IMR-90 (cell line): ENCODE measurements around the gene MROH2A. TPM values are rescaled to one million over a fixed set of nuclear protein-coding genes. Genes with fewer than 3 reads are reported as not detected.

Source experiments
- ATAC-seq: fragments of 200-7000 bp; cut with Tn5 transposase; 2 replicates; pipeline ENCODE4 v1.9.1; 2020; ENCODE audit warnings: low read depth, mild to moderate bottlenecking, moderate library complexity
- BruUV-seq: library from RNA; stranded (reverse); fragments of 400-500 nt; replicated peaks from 2 replicates; lab custom pipeline; 2021; lab: Mats Ljungman, UMichigan
- CTCF ChIA-PET: fragments of 300-600 bp; formaldehyde crosslinking; extraction: SDS; loops from one replicate; lab custom pipeline; 2021; ENCODE audit warnings: antibody characterized with exemption; lab: Yijun Ruan, JAX
- POLR2A ChIA-PET: fragments of 300-600 bp; sonication (Branson Sonifier 250); formaldehyde crosslinking; loops from one replicate; lab custom pipeline; 2022; ENCODE audit warnings: antibody characterized with exemption; ENCODE audit not compliant: unreplicated experiment; lab: Charles Lee
- DNase-seq: peaks from one replicate; pipeline ENCODE4 v3.0.0; 2013
- H2AFZ ChIP-seq: replicated peaks from 2 replicates; pipeline ENCODE3; 2013; ENCODE audit warnings: low read length, mild to moderate bottlenecking; ENCODE audit not compliant: poor library complexity
- H2AK5ac ChIP-seq: 2 replicates; pipeline ENCODE4 v1.6.1; 2013; ENCODE audit warnings: low read depth, low read length, inconsistent platforms
- H2AK9ac ChIP-seq: replicated peaks from 2 replicates; pipeline ENCODE3; 2013; ENCODE audit warnings: mild to moderate bottlenecking, low read depth, low read length, moderate library complexity; ENCODE audit not compliant: poor library complexity
- H2BK120ac ChIP-seq: 2 replicates; pipeline ENCODE4 v1.6.1; 2013; ENCODE audit warnings: low read depth, low read length, inconsistent platforms
- H2BK15ac ChIP-seq: 3 replicates; pipeline ENCODE4 v1.6.1; 2013; ENCODE audit warnings: low read depth, low read length, inconsistent platforms
- H2BK20ac ChIP-seq: 2 replicates; pipeline ENCODE4 v1.6.1; 2013; ENCODE audit warnings: low read depth, mild to moderate bottlenecking, inconsistent platforms, low read length, moderate library complexity
- H2BK5ac ChIP-seq: 2 replicates; pipeline ENCODE4 v1.6.1; 2013; ENCODE audit warnings: mild to moderate bottlenecking, low read depth, low read length, inconsistent platforms; ENCODE audit not compliant: poor library complexity, severe bottlenecking
- H3K14ac ChIP-seq: replicated peaks from 2 replicates; pipeline ENCODE4 v1.6.1; 2013; ENCODE audit warnings: low read depth, low read length, inconsistent platforms
- H3K18ac ChIP-seq: 2 replicates; pipeline ENCODE4 v1.6.1; 2013; ENCODE audit warnings: low read depth, low read length, control low read depth
- H3K23ac ChIP-seq: 2 replicates; pipeline ENCODE4 v1.6.1; 2013; ENCODE audit warnings: low read depth, low read length, inconsistent platforms
- H3K27ac ChIP-seq: 2 replicates; pipeline ENCODE4 v1.5.1; 2013; ENCODE audit warnings: mild to moderate bottlenecking, control low read depth, low read length; ENCODE audit not compliant: insufficient read depth
- H3K27me3 ChIP-seq: 2 replicates; pipeline ENCODE4 v1.6.1; 2013; ENCODE audit warnings: low read length; ENCODE audit not compliant: control insufficient read depth, insufficient read depth
- H3K36me3 ChIP-seq: 2 replicates; pipeline ENCODE4 v1.6.1; 2013; ENCODE audit warnings: low read length, mixed read lengths; ENCODE audit not compliant: control insufficient read depth, insufficient read depth
- H3K4ac ChIP-seq: 2 replicates; pipeline ENCODE4 v1.6.1; 2013; ENCODE audit warnings: low read depth, low read length, inconsistent platforms
- H3K4me1 ChIP-seq: 2 replicates; pipeline ENCODE4 v1.6.1; 2013; ENCODE audit warnings: low read length, mixed read lengths; ENCODE audit not compliant: control insufficient read depth, insufficient read depth
- H3K4me2 ChIP-seq: 2 replicates; pipeline ENCODE4 v1.6.1; 2013; ENCODE audit warnings: low read depth, mild to moderate bottlenecking, control low read depth, low read length, moderate library complexity
- H3K4me3 ChIP-seq: 2 replicates; pipeline ENCODE4 v1.5.1; 2013; ENCODE audit warnings: low read depth, mild to moderate bottlenecking, control low read depth, low read length, moderate library complexity; ENCODE audit not compliant: insufficient read depth
- H3K56ac ChIP-seq: 2 replicates; pipeline ENCODE4 v1.6.1; 2013; ENCODE audit warnings: low read length, inconsistent platforms; ENCODE audit not compliant: insufficient read depth; ENCODE audit errors: extremely low read depth
- H3K79me1 ChIP-seq, 2 experiments: 2 replicates each; pipeline ENCODE4 v1.6.1; 2013; ENCODE audit warnings: low read length in 2 of 2, inconsistent platforms in 1 of 2, low read depth in 1 of 2
- H3K9ac ChIP-seq: 2 replicates; pipeline ENCODE4 v1.6.1; 2013; ENCODE audit warnings: low read depth, low read length, control low read depth
- H3K9me1 ChIP-seq: 2 replicates; pipeline ENCODE4 v1.6.1; 2013; ENCODE audit warnings: low read length, inconsistent platforms; ENCODE audit not compliant: insufficient read depth
- H3K9me3 ChIP-seq: 2 replicates; pipeline ENCODE4 v1.6.1; 2013; ENCODE audit warnings: low read length; ENCODE audit not compliant: control insufficient read depth, insufficient read depth
- H4K20me1 ChIP-seq: 2 replicates; pipeline ENCODE4 v1.6.1; 2013; ENCODE audit warnings: low read length, inconsistent platforms; ENCODE audit not compliant: insufficient read depth
- H4K5ac ChIP-seq: 2 replicates; pipeline ENCODE4 v1.6.1; 2013; ENCODE audit warnings: mild to moderate bottlenecking, low read depth, low read length, control low read depth
- H4K8ac ChIP-seq, 2 experiments: 2 replicates each; pipeline ENCODE4 v1.6.1; 2013; ENCODE audit warnings: low read depth in 2 of 2, low read length in 2 of 2, control low read depth in 1 of 2, inconsistent platforms in 1 of 2
- H4K91ac ChIP-seq: 2 replicates; pipeline ENCODE4 v1.6.1; 2013; ENCODE audit warnings: low read depth, low read length, inconsistent platforms; ENCODE audit not compliant: insufficient read depth
- BHLHE40 ChIP-seq: fragments of 150-350 bp; IDR thresholded peaks from 2 replicates; pipeline ENCODE4 v1.6.1; 2016; ENCODE audit warnings: mild to moderate bottlenecking, low read depth, low read length
- CEBPB ChIP-seq: IDR thresholded peaks from 2 replicates; pipeline ENCODE4 v1.6.1; 2012; ENCODE audit warnings: low read depth, low read length, improper control_type of control experiment
- CHD1 ChIP-seq: IDR thresholded peaks from 2 replicates; pipeline ENCODE4 v1.6.1; 2012; ENCODE audit warnings: low read depth, low read length, improper control_type of control experiment
- FOS ChIP-seq: fragments of 150-350 bp; IDR thresholded peaks from 2 replicates; pipeline ENCODE4 v1.6.1; 2016; ENCODE audit warnings: low read depth, low read length
- MAFK ChIP-seq: IDR thresholded peaks from 2 replicates; pipeline ENCODE4 v1.6.1; 2012; ENCODE audit warnings: low read depth, low read length, improper control_type of control experiment
- MAZ ChIP-seq: IDR thresholded peaks from 2 replicates; pipeline ENCODE4 v1.6.1; 2012; ENCODE audit warnings: low read depth, mild to moderate bottlenecking, low read length, improper control_type of control experiment, moderate library complexity, borderline replicate concordance
- MXI1 ChIP-seq: IDR thresholded peaks from 2 replicates; pipeline ENCODE4 v1.6.1; 2012; ENCODE audit warnings: low read depth, mild to moderate bottlenecking, low read length, moderate library complexity, borderline replicate concordance
- NFE2L2 ChIP-seq: fragments of 150-350 bp; IDR thresholded peaks from 2 replicates; pipeline ENCODE4 v1.6.1; 2016; ENCODE audit warnings: low read depth, mild to moderate bottlenecking, low read length
- POLR2A ChIP-seq: IDR thresholded peaks from 2 replicates; pipeline ENCODE4 v1.6.1; 2012; ENCODE audit warnings: mild to moderate bottlenecking, low read depth, low read length
- RAD21 ChIP-seq: IDR thresholded peaks from 2 replicates; pipeline ENCODE4 v1.6.1; 2012; ENCODE audit warnings: low read length, improper control_type of control experiment
- RCOR1 ChIP-seq: IDR thresholded peaks from 2 replicates; pipeline ENCODE4 v1.6.1; 2012; ENCODE audit warnings: mild to moderate bottlenecking, low read length, improper control_type of control experiment; ENCODE audit not compliant: insufficient replicate concordance
- RFX5 ChIP-seq: IDR thresholded peaks from 2 replicates; pipeline ENCODE4 v1.8.0; 2012; ENCODE audit warnings: low read depth, mild to moderate bottlenecking, low read length, moderate library complexity
- SMC3 ChIP-seq: fragments of 150-350 bp; IDR thresholded peaks from 2 replicates; pipeline ENCODE4 v1.6.1; 2016; ENCODE audit warnings: low read depth, mild to moderate bottlenecking, antibody characterized with exemption, low read length, moderate library complexity
- WGBS, 2 experiments: methylation state at CpG; one replicate each; pipeline versions ENCODE4 v1.1.5 to v1.1.7; 2013; ENCODE audit warnings: missing lambda C conversion rate in 2 of 2; ENCODE audit not compliant: insufficient read length in 1 of 2; ENCODE audit errors: extremely low coverage in 2 of 2; 5-methylcytosine and 5-hydroxymethylcytosine counted together
- dilution Hi-C: fragments of 300-500 bp; cut with HindIII; formaldehyde crosslinking; loops from one replicate; pipeline ENCODE4 v1.14.3; 2018; ENCODE audit warnings: low sequenced_read_pairs; ENCODE audit not compliant: unreplicated experiment
- in situ Hi-C: fragments of 300-500 bp; cut with MboI; formaldehyde crosslinking; loops from 3 replicates; pipeline ENCODE4 v1.14.3; 2019; ENCODE audit warnings: low sequenced_read_pairs, inconsistent platforms, mixed read lengths
- intact Hi-C: fragments of 100-400 bp; cut with micrococcal nuclease; formaldehyde crosslinking; loops from 2 replicates; pipeline ENCODE4 v1.10.0; 2022
- polyA plus RNA-seq, 3 experiments: library from polyadenylated mRNA; depleted of rRNA; stranded (reverse); fragments of >200 nt; gene quantifications; 2 replicates each; pipeline ENCODE4 v1.2.3, GENCODE V29; 2012; ENCODE audit warnings: low replicate concordance in 1 of 3
- total RNA-seq: library from RNA; depleted of rRNA; stranded (reverse); fragments of >200 nt; gene quantifications from 2 replicates; pipeline ENCODE4 v1.2.3, GENCODE V29; 2012
- TF ChIP-seq, protein P1 (sequence below): fragments of 150-350 bp; IDR thresholded peaks from 2 replicates; pipeline ENCODE4 v1.6.1; 2017; ENCODE audit warnings: mild to moderate bottlenecking, antibody characterized with exemption, low read length, low read depth
- TF ChIP-seq, protein P2 (sequence below): conservative IDR thresholded peaks from 2 replicates; pipeline ENCODE4 v1.5.1; 2012; ENCODE audit warnings: mild to moderate bottlenecking, low read depth, low read length, improper control_type of control experiment
- TF ChIP-seq, protein P3 (sequence below): fragments of 150-350 bp; IDR thresholded peaks from 2 replicates; pipeline ENCODE4 v1.6.1; 2016; ENCODE audit warnings: low read depth, mild to moderate bottlenecking, low read length, moderate library complexity, borderline replicate concordance

MROH2A gene
- total and polyA plus RNA-seq, 2 of the 4 experiments (the other 2 are of a cell fraction): not detected

DNA sequence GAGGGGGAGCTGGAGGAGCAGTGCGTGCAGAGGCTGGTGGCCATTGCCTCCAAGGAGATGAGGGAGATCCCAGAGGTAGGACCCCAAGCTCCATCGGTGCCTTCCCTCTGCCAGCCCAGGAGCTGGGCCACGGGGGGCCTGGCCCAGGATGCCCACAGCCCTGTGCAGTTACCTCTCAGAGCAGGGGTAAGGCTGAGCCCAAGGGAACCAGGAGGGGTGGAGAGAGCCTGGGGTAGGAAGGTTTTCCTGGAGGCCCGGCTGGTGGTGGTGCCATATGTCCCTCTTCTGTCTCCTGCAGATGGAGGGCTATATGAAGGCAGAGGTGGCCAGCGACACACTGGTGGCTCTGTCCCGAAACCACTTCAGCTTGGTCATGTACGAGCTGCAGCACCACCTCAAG is 11.4 kb downstream of the MROH2A start:
- no peak overlapping the region for H2BK120ac ChIP-seq
- H3K18ac ChIP-seq: no peak overlapping the region
- no peak overlapping the region for H4K91ac ChIP-seq
- no peak overlapping the region for H3K14ac ChIP-seq
- intact Hi-C loops: no loop called here
- no peaks in the 10 kb centered on the region for H4K20me1 ChIP-seq
- no peak overlapping the region for H2BK5ac ChIP-seq
- H3K9me1 ChIP-seq: no peaks in the 10 kb centered on the region
- no peak overlapping the region for H4K5ac ChIP-seq
- H4K8ac ChIP-seq: no peak overlapping the region
- no peaks in the 10 kb centered on the region for H3K4me1 ChIP-seq
- WGBS, 2 experiments: 73% methylated on average over 6 of the region's 7 CpGs; no CpG with 5 or more reads in 1 of the 2 experiments
- CTCF ChIA-PET: no interaction called here
- H3K4me3 ChIP-seq: no peak overlapping the region
- H3K9me3 ChIP-seq: no peaks in the 10 kb centered on the region
- dilution Hi-C loops: no loop called here
- BruUV-seq: no TSS peak
- TF ChIP-seq, protein P1, sequence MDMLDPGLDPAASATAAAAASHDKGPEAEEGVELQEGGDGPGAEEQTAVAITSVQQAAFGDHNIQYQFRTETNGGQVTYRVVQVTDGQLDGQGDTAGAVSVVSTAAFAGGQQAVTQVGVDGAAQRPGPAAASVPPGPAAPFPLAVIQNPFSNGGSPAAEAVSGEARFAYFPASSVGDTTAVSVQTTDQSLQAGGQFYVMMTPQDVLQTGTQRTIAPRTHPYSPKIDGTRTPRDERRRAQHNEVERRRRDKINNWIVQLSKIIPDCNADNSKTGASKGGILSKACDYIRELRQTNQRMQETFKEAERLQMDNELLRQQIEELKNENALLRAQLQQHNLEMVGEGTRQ: no peak
- no peak for TF ChIP-seq SMC3
- no peak for TF ChIP-seq BHLHE40
- no peak for TF ChIP-seq CHD1
- no peak for TF ChIP-seq MAZ
- TF ChIP-seq, protein P2, sequence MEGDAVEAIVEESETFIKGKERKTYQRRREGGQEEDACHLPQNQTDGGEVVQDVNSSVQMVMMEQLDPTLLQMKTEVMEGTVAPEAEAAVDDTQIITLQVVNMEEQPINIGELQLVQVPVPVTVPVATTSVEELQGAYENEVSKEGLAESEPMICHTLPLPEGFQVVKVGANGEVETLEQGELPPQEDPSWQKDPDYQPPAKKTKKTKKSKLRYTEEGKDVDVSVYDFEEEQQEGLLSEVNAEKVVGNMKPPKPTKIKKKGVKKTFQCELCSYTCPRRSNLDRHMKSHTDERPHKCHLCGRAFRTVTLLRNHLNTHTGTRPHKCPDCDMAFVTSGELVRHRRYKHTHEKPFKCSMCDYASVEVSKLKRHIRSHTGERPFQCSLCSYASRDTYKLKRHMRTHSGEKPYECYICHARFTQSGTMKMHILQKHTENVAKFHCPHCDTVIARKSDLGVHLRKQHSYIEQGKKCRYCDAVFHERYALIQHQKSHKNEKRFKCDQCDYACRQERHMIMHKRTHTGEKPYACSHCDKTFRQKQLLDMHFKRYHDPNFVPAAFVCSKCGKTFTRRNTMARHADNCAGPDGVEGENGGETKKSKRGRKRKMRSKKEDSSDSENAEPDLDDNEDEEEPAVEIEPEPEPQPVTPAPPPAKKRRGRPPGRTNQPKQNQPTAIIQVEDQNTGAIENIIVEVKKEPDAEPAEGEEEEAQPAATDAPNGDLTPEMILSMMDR: no peak
- TF ChIP-seq CEBPB: no peak
- TF ChIP-seq MAFK: no peak
- TF ChIP-seq FOS: no peak
- TF ChIP-seq RAD21: no peak
- TF ChIP-seq MXI1: no peak
- TF ChIP-seq, protein P3, sequence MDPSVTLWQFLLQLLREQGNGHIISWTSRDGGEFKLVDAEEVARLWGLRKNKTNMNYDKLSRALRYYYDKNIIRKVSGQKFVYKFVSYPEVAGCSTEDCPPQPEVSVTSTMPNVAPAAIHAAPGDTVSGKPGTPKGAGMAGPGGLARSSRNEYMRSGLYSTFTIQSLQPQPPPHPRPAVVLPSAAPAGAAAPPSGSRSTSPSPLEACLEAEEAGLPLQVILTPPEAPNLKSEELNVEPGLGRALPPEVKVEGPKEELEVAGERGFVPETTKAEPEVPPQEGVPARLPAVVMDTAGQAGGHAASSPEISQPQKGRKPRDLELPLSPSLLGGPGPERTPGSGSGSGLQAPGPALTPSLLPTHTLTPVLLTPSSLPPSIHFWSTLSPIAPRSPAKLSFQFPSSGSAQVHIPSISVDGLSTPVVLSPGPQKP: no peak
- no peak for TF ChIP-seq NFE2L2
- TF ChIP-seq POLR2A: no peak
- TF ChIP-seq RFX5: no peak
- no peak for TF ChIP-seq RCOR1
- H3K79me1 ChIP-seq: no peaks in the 10 kb centered on the region
- no peak overlapping the region for H2AK9ac ChIP-seq
- ATAC-seq (no peak), DNase-seq (no peak)
- no peak overlapping the region for H2AK5ac ChIP-seq
- H3K4me2 ChIP-seq: no peak overlapping the region
- H3K56ac ChIP-seq: no peak overlapping the region
- in situ Hi-C loops: no loop called here
- no peaks in the 10 kb centered on the region for H3K36me3 ChIP-seq
- H2BK15ac ChIP-seq: no peak overlapping the region
- no peak overlapping the region for H2BK20ac ChIP-seq
- H3K9ac ChIP-seq: no peak overlapping the region
- POLR2A ChIA-PET: no interaction called here
- H3K27ac ChIP-seq: no peak overlapping the region
- H3K23ac ChIP-seq: no peak overlapping the region
- peaks cover 3% of the 10 kb centered on the region for H3K27me3 ChIP-seq
- H2AFZ ChIP-seq: peak overlapping the region; percentile 4
- H3K4ac ChIP-seq: no peak overlapping the region
